CD4-positive, alpha-beta T cell (primary cell): ENCODE data around the gene ECEL1. TPM values are rescaled to one million over a fixed set of nuclear protein-coding genes. Genes with fewer than 3 reads are reported as not detected.

ENCODE experiments used
- ATAC-seq: fragments of 200-7000 bp; cut with Tn5 transposase; one replicate; pipeline ENCODE4 v1.10.0; 2022; ENCODE audit warnings: mild to moderate bottlenecking; ENCODE audit not compliant: poor library complexity
- CTCF ChIA-PET: fragments of 350-600 bp; sonication (Branson Sonifier 250); formaldehyde crosslinking; loops from one replicate; lab custom pipeline; 2021; ENCODE audit warnings: antibody characterized with exemption, inconsistent platforms; lab: Charles Lee
- POLR2A ChIA-PET: fragments of 350-600 bp; sonication (Branson Sonifier 250); formaldehyde crosslinking; loops from one replicate; lab custom pipeline; 2021; ENCODE audit warnings: antibody characterized with exemption, inconsistent platforms; lab: Charles Lee
- DNase-seq, 14 experiments: peaks; one replicate each; pipeline ENCODE4 v3.0.0-alpha.2; 2013 to 2020; ENCODE audit warnings: mixed read lengths in 2 of 14
- H3K27ac ChIP-seq, 2 donors: one replicate each; pipeline versions ENCODE4 v1.5.1 to v1.7.0; 2013; ENCODE audit warnings: low read length in 2 of 2, low read depth in 1 of 2, mild to moderate bottlenecking in 1 of 2
- H3K27me3 ChIP-seq, 2 experiments: 1 replicate in 1 of 2; 2 replicates in 1 of 2; pipeline versions ENCODE4 v1.6.1 to v1.7.0; 2013; ENCODE audit warnings: low read length in 2 of 2, control low read depth in 1 of 2, mild to moderate bottlenecking in 1 of 2, moderate library complexity in 1 of 2; ENCODE audit not compliant: insufficient read depth in 2 of 2, control insufficient read depth in 1 of 2
- H3K36me3 ChIP-seq: one replicate; pipeline ENCODE4 v1.6.1; 2013; ENCODE audit warnings: low read length, control low read depth; ENCODE audit not compliant: insufficient read depth
- H3K4me1 ChIP-seq: one replicate; pipeline ENCODE4 v1.6.1; 2013; ENCODE audit warnings: low read length, control low read depth; ENCODE audit not compliant: insufficient read depth
- H3K4me3 ChIP-seq: one replicate; pipeline ENCODE4 v1.5.1; 2013; ENCODE audit warnings: mild to moderate bottlenecking, low read length, moderate library complexity
- H3K9me3 ChIP-seq, 2 experiments: 1 replicate in 1 of 2; 2 replicates in 1 of 2; pipeline versions ENCODE4 v1.6.1 to v1.7.0; 2013; ENCODE audit warnings: low read length in 2 of 2, mild to moderate bottlenecking in 2 of 2, control low read depth in 1 of 2, moderate library complexity in 1 of 2; ENCODE audit not compliant: control insufficient read depth in 1 of 2, insufficient read depth in 1 of 2
- H3K27ac Mint-ChIP-seq: one replicate; pipeline ENCODE4 v1.8.0; 2020; ENCODE audit warnings: mixed read lengths
- H3K27me3 Mint-ChIP-seq: one replicate; pipeline ENCODE4 v1.8.0; 2021; ENCODE audit warnings: mixed read lengths
- H3K36me3 Mint-ChIP-seq: one replicate; pipeline ENCODE4 v1.8.0; 2021; ENCODE audit warnings: low read depth, mixed read lengths
- H3K4me1 Mint-ChIP-seq: one replicate; pipeline ENCODE4 v1.8.0; 2021; ENCODE audit warnings: low read depth, mixed read lengths
- H3K4me3 Mint-ChIP-seq: one replicate; pipeline ENCODE4 v1.8.0; 2020; ENCODE audit warnings: mild to moderate bottlenecking, mixed read lengths
- H3K9me3 Mint-ChIP-seq: one replicate; pipeline ENCODE4 v1.8.0; 2020; ENCODE audit warnings: mixed read lengths
- CTCF ChIP-seq: fragments of 200-600 bp; IDR thresholded peaks from one replicate; pipeline ENCODE4 v1.8.0; 2022; ENCODE audit warnings: antibody characterized with exemption, mild to moderate bottlenecking
- intact Hi-C, 2 experiments: fragments of 100-400 bp; cut with DNase I in 1 of 2; cut with micrococcal nuclease in 1 of 2; formaldehyde crosslinking; loops; one replicate each; pipeline versions ENCODE4 v1.15.1 to v1.9.0; 2023 to 2025; cut with DNase I, micrococcal nuclease
- polyA plus RNA-seq, 2 donors: library from polyadenylated mRNA; unstranded; fragments of 120-200 nt; gene quantifications; one replicate each; pipeline ENCODE4 v1.2.1, GENCODE V29; 2013
- total RNA-seq, 174 experiments: library from RNA in 2 of 174; stranded (reverse) in 2 of 174; gene quantifications; one replicate each; pipeline ENCODE4 v1.2.3 and lab custom pipeline; 2021 to 2026

Gene ECEL1
- not detected for total RNA-seq
- not detected for polyA plus RNA-seq (2013, experiment 1 of 2)
- 0.03 TPM for polyA plus RNA-seq (2013, experiment 2 of 2)
- 0 to 2.1 (median 0.13) reads per million in 172 experiments for total RNA-seq (lab: John Stamatoyannopoulos, UW)

- DNase-seq (peak in 1 of 14 experiments; percentile 0), ATAC-seq (no peak)
- Histone ChIP-seq H3K36me3 (no peaks in the 10 kb centered on the region), H3K4me3 (no peak within 1 kb of the TSS), H3K4me1 (peaks cover 8% of the 10 kb centered on the region), H3K9me3 (peaks cover 0 to 17% of the 10 kb centered on the region in 2 experiments), H3K27ac (no peak within 1 kb of the TSS), H3K27me3 (peaks cover 29 to 40% of the 10 kb centered on the region in 2 experiments)
- ChIA-PET CTCF (no interaction called here), POLR2A (no interaction called here)
- peaks cover 17% of the 10 kb centered on the region for H3K4me1 Mint-ChIP-seq
- intact Hi-C loops: no loop called here
- H3K9me3 Mint-ChIP-seq: no peaks in the 10 kb centered on the region
- no peak for TF ChIP-seq CTCF
- H3K27me3 Mint-ChIP-seq: peaks cover 53% of the 10 kb centered on the region
- peak within 1 kb of the TSS; percentile 78 for H3K4me3 Mint-ChIP-seq
- no peaks in the 10 kb centered on the region for H3K36me3 Mint-ChIP-seq
- no peak within 1 kb of the TSS for H3K27ac Mint-ChIP-seq
Observed at GRCh38 chr2:232487385-232488096, at the start of gene ECEL1. Gene ECEL1, minus strand, starts transcription at chr2:232487834. Its CDS starts 1,181 bp downstream, at chr2:232486653.

- H3K36me3 ChIP-seq: no peaks in the 10 kb centered on the region
- DNase-seq: peak in 1 of 14 experiments; percentile 13
- no peak for TF ChIP-seq CTCF
- H3K4me3 Mint-ChIP-seq: no peak overlapping the region
- POLR2A ChIA-PET: no interaction called here
- H3K27ac Mint-ChIP-seq: no peak overlapping the region
- peaks cover 5 to 23% of the 10 kb centered on the region in 2 experiments for H3K27me3 ChIP-seq
- no peaks in the 10 kb centered on the region for H3K9me3 Mint-ChIP-seq
- ATAC-seq: no peak
- intact Hi-C loops: no loop called here
- no peak overlapping the region for H3K27ac ChIP-seq
- H3K36me3 Mint-ChIP-seq: no peaks in the 10 kb centered on the region
- H3K4me1 Mint-ChIP-seq: no peaks in the 10 kb centered on the region
- peaks cover 20% of the 10 kb centered on the region for H3K27me3 Mint-ChIP-seq
- CTCF ChIA-PET: no interaction called here
- H3K4me1 ChIP-seq: no peaks in the 10 kb centered on the region
- H3K9me3 ChIP-seq: peaks cover 0 to 15% of the 10 kb centered on the region in 2 experiments
- no peak overlapping the region for H3K4me3 ChIP-seq
Observed at GRCh38 chr2:232537079-232537478, 49.4 kb upstream of the ECEL1 start.

GRCh38 chr2:232535761-232536530 lies 48.3 kb upstream of the ECEL1 start:
- ChIA-PET POLR2A (no interaction called here), CTCF (no interaction called here)
- no peaks in the 10 kb centered on the region for H3K36me3 ChIP-seq
- Mint-ChIP-seq H3K4me1 (no peaks in the 10 kb centered on the region), H3K9me3 (no peaks in the 10 kb centered on the region), H3K36me3 (no peaks in the 10 kb centered on the region), H3K27ac (no peak overlapping the region), H3K4me3 (no peak overlapping the region), H3K27me3 (peaks cover 20% of the 10 kb centered on the region)
- no peaks in the 10 kb centered on the region for H3K4me1 ChIP-seq
- peaks cover 5 to 23% of the 10 kb centered on the region in 2 experiments for H3K27me3 ChIP-seq
- ATAC-seq (no peak), DNase-seq (peak in 1 of 14 experiments; percentile 19)
- no peak overlapping the region for H3K27ac ChIP-seq
- TF ChIP-seq CTCF: no peak
- peaks cover 0 to 15% of the 10 kb centered on the region in 2 experiments for H3K9me3 ChIP-seq
- intact Hi-C loops: no loop called here
- H3K4me3 ChIP-seq: no peak overlapping the region
